ENCODE results near the gene PLD2.

Gene PLD2

GRCh38 chr17:4788807-4789700 lies 17.9 kb upstream of the PLD2 start, which contains the start of gene GLTPD2:
Gene GLTPD2 (plus strand): TSS chr17:4788964. CDS start chr17:4789012, 48 bp downstream.
- no peak for DNase-seq
- in situ Hi-C loops (cut with HindIII; ENCODE audit: low pct_ligation_motif_present, low pct_unique_long_range_greater_than_20kb, low sequenced_read_pairs) = no loop called here

GRCh38 chr17:4789701-4789950 lies 17.3 kb upstream of the PLD2 start:
- no peak for DNase-seq

GRCh38 chr17:4789951-4790704 lies 16.8 kb upstream of the PLD2 start:
- peak; percentile 92 for DNase-seq
- in situ Hi-C loops (cut with HindIII; ENCODE audit: low pct_ligation_motif_present, low pct_unique_long_range_greater_than_20kb, low sequenced_read_pairs) = no loop called here

More at GRCh38 chr17:4789701-4789950, 17.3 kb upstream of the PLD2 start:
- in situ Hi-C loops (cut with HindIII; ENCODE audit: low pct_ligation_motif_present, low pct_unique_long_range_greater_than_20kb, low sequenced_read_pairs) = no loop called here

GRCh38 chr17:4790705-4791088 lies 16.3 kb upstream of the PLD2 start:
- DNase-seq = no peak
- in situ Hi-C loops (cut with HindIII; ENCODE audit: low pct_ligation_motif_present, low pct_unique_long_range_greater_than_20kb, low sequenced_read_pairs) = no loop called here

GRCh38 chr17:4795168-4795567 lies 11.8 kb upstream of the PLD2 start:
- DNase-seq = no peak
- in situ Hi-C loops (cut with HindIII; ENCODE audit: low pct_ligation_motif_present, low pct_unique_long_range_greater_than_20kb, low sequenced_read_pairs) = no loop called here

- in situ Hi-C loops (cut with HindIII; ENCODE audit: low pct_ligation_motif_present, low pct_unique_long_range_greater_than_20kb, low sequenced_read_pairs) = no loop called here
- peak; percentile 57 for DNase-seq
These were observed 10.4 kb upstream of the PLD2 start for GRCh38 chr17:4796552-4796920.

GRCh38 chr17:4800462-4801196 lies 6.3 kb upstream of the PLD2 start:
- in situ Hi-C loops (cut with HindIII; ENCODE audit: low pct_ligation_motif_present, low pct_unique_long_range_greater_than_20kb, low sequenced_read_pairs) = no loop called here
- DNase-seq = no peak

GRCh38 chr17:4802228-4802627 lies 4.7 kb upstream of the PLD2 start, which contains the start of gene C17orf114:
Gene C17orf114 (minus strand): TSS chr17:4802328.
- in situ Hi-C loops (cut with HindIII; ENCODE audit: low pct_ligation_motif_present, low pct_unique_long_range_greater_than_20kb, low sequenced_read_pairs) = no loop called here
- no peak for DNase-seq

- peak; percentile 23 for DNase-seq
- in situ Hi-C loops (cut with HindIII; ENCODE audit: low pct_ligation_motif_present, low pct_unique_long_range_greater_than_20kb, low sequenced_read_pairs) = no loop called here
These were observed 536 bp upstream of the PLD2 start for GRCh38 chr17:4806456-4806776.

- in situ Hi-C loops (cut with HindIII; ENCODE audit: low pct_ligation_motif_present, low pct_unique_long_range_greater_than_20kb, low sequenced_read_pairs) = no loop called here
These were observed 839 bp downstream of the PLD2 start for GRCh38 chr17:4807605-4808377.

GRCh38 chr17:4808378-4808767 lies 1.4 kb downstream of the PLD2 start:
- DNase-seq = no peak
- in situ Hi-C loops (cut with HindIII; ENCODE audit: low pct_ligation_motif_present, low pct_unique_long_range_greater_than_20kb, low sequenced_read_pairs) = no loop called here

More at GRCh38 chr17:4807605-4808377, 839 bp downstream of the PLD2 start:
- DNase-seq = no peak

- in situ Hi-C loops (cut with HindIII; ENCODE audit: low pct_ligation_motif_present, low pct_unique_long_range_greater_than_20kb, low sequenced_read_pairs) = no loop called here
- no peak for DNase-seq
These were observed 3.8 kb downstream of the PLD2 start for GRCh38 chr17:4810696-4811290.

- DNase-seq = no peak
- in situ Hi-C loops (cut with HindIII; ENCODE audit: low pct_ligation_motif_present, low pct_unique_long_range_greater_than_20kb, low sequenced_read_pairs) = no loop called here
These were observed 4.5 kb downstream of the PLD2 start for GRCh38 chr17:4811471-4811870.

- in situ Hi-C loops (cut with HindIII; ENCODE audit: low pct_ligation_motif_present, low pct_unique_long_range_greater_than_20kb, low sequenced_read_pairs) = no loop called here
- DNase-seq = no peak
These were observed 5.7 kb downstream of the PLD2 start for GRCh38 chr17:4812690-4813089.

GRCh38 chr17:4815043-4815675 lies 8.2 kb downstream of the PLD2 start:
- DNase-seq = no peak
- in situ Hi-C loops (cut with HindIII; ENCODE audit: low pct_ligation_motif_present, low pct_unique_long_range_greater_than_20kb, low sequenced_read_pairs) = no loop called here

- in situ Hi-C loops (cut with HindIII; ENCODE audit: low pct_ligation_motif_present, low pct_unique_long_range_greater_than_20kb, low sequenced_read_pairs) = no loop called here
- no peak for DNase-seq
These were observed 9.9 kb downstream of the PLD2 start for GRCh38 chr17:4816826-4817225.

GRCh38 chr17:4818276-4818675 lies 11.3 kb downstream of the PLD2 start:
- in situ Hi-C loops (cut with HindIII; ENCODE audit: low pct_ligation_motif_present, low pct_unique_long_range_greater_than_20kb, low sequenced_read_pairs) = no loop called here
- DNase-seq = no peak

GRCh38 chr17:4822835-4823234 lies 15.9 kb downstream of the PLD2 start:
- in situ Hi-C loops (cut with HindIII; ENCODE audit: low pct_ligation_motif_present, low pct_unique_long_range_greater_than_20kb, low sequenced_read_pairs) = no loop called here
- no peak for DNase-seq

All from ACHN (cell line).